WTC11 (cell line): ENCODE data around the gene CPT1A. TPM values are rescaled to one million over a fixed set of nuclear protein-coding genes. Genes with fewer than 3 reads are reported as not detected.
A peak's percentile ranks its signal among the peaks of the same experiment; 100 is the strongest.

Source experiments
- ATAC-seq: fragments of 200-7000 bp; cut with Tn5 transposase; 2 replicates; pipeline ENCODE4 v1.10.0; 2021; ENCODE audit warnings: mild to moderate bottlenecking, moderate library complexity
- CTCF ChIA-PET: fragments of 300-600 bp; sonication (Branson Sonifier 250); formaldehyde crosslinking; loops from one replicate; lab custom pipeline; 2021; ENCODE audit warnings: antibody characterized with exemption; lab: Charles Lee
- POLR2A ChIA-PET: fragments of 350-600 bp; sonication (Branson Sonifier 250); formaldehyde crosslinking; loops from one replicate; lab custom pipeline; 2021; ENCODE audit warnings: antibody characterized with exemption; lab: Charles Lee
- DNase-seq: peaks from one replicate; pipeline ENCODE4 v3.0.0; 2021; ENCODE audit warnings: low spot score
- H3K27ac Mint-ChIP-seq: 2 replicates; pipeline ENCODE4 v1.8.0; 2021; ENCODE audit warnings: mixed read lengths
- H3K27me3 Mint-ChIP-seq: 2 replicates; pipeline ENCODE4 v1.8.0; 2021; ENCODE audit warnings: low read depth, mild to moderate bottlenecking, moderate library complexity, mixed read lengths
- H3K36me3 Mint-ChIP-seq: 2 replicates; pipeline ENCODE4 v1.8.0; 2021; ENCODE audit warnings: mixed read lengths
- H3K4me1 Mint-ChIP-seq: 2 replicates; pipeline ENCODE4 v1.8.0; 2022; ENCODE audit warnings: mixed read lengths
- H3K4me3 Mint-ChIP-seq: 2 replicates; pipeline ENCODE4 v1.8.0; 2021; ENCODE audit warnings: mild to moderate bottlenecking, moderate library complexity, mixed read lengths
- H3K9me3 Mint-ChIP-seq: 2 replicates; pipeline ENCODE4 v1.8.0; 2021; ENCODE audit warnings: mixed read lengths
- E2F5 ChIP-seq: sonication (generic); formaldehyde crosslinking; IDR thresholded peaks from 2 replicates; pipeline ENCODE4 v1.8.1; 2022; ENCODE audit warnings: mild to moderate bottlenecking, moderate library complexity, missing genetic modification reagents
- FOXJ3 ChIP-seq: sonication (generic); formaldehyde crosslinking; IDR thresholded peaks from 2 replicates; pipeline ENCODE4 v1.9.0; 2021; ENCODE audit warnings: missing genetic modification reagents, mild to moderate bottlenecking, borderline replicate concordance
- GTF2I ChIP-seq: fragments of 250-450 bp; sonication (Bioruptor Pico); conservative IDR thresholded peaks from 2 replicates; pipeline ENCODE4 v1.4.0; 2021; ENCODE audit warnings: mild to moderate bottlenecking
- JAZF1 ChIP-seq: fragments of 250-450 bp; sonication (Bioruptor Pico); IDR thresholded peaks from 2 replicates; pipeline ENCODE4 v1.9.0; 2021; ENCODE audit warnings: moderate library complexity, mild to moderate bottlenecking, inconsistent platforms
- MXD4 ChIP-seq: fragments of 250-450 bp; sonication (Bioruptor Pico); IDR thresholded peaks from 2 replicates; pipeline ENCODE4 v1.8.0; 2021; ENCODE audit warnings: mild to moderate bottlenecking, moderate library complexity, borderline replicate concordance
- NR2C2 ChIP-seq: sonication (generic); formaldehyde crosslinking; IDR thresholded peaks from 2 replicates; pipeline ENCODE4 v1.8.0; 2022; ENCODE audit warnings: mild to moderate bottlenecking, missing genetic modification reagents
- SP1 ChIP-seq: sonication (generic); formaldehyde crosslinking; conservative IDR thresholded peaks from 2 replicates; pipeline ENCODE4 v1.8.1; 2022; ENCODE audit warnings: missing genetic modification reagents
- STAT6 ChIP-seq: sonication (generic); formaldehyde crosslinking; conservative IDR thresholded peaks from 2 replicates; pipeline ENCODE4 v1.8.1; 2023; ENCODE audit warnings: mild to moderate bottlenecking, low read depth, missing genetic modification reagents, moderate library complexity
- TCF7 ChIP-seq: sonication (generic); formaldehyde crosslinking; IDR thresholded peaks from 2 replicates; pipeline ENCODE4 v1.8.0; 2022; ENCODE audit warnings: mild to moderate bottlenecking, low read depth, missing genetic modification reagents, moderate library complexity
- ZNF219 ChIP-seq: sonication (generic); formaldehyde crosslinking; IDR thresholded peaks from 2 replicates; pipeline ENCODE4 v1.8.0; 2023; ENCODE audit warnings: missing genetic modification reagents, mild to moderate bottlenecking, borderline replicate concordance
- ZNF425 ChIP-seq: fragments of 250-450 bp; sonication (Bioruptor Pico); conservative IDR thresholded peaks from 2 replicates; pipeline ENCODE4 v1.9.0; 2021; ENCODE audit warnings: mild to moderate bottlenecking
- total RNA-seq: library from RNA; stranded (reverse); gene quantifications from 3 replicates; pipeline ENCODE4 v1.2.3, GENCODE V29; 2021
- TF ChIP-seq, protein P1 (sequence below): sonication (generic); formaldehyde crosslinking; IDR thresholded peaks from 2 replicates; pipeline ENCODE4 v1.8.1; 2023; ENCODE audit warnings: mild to moderate bottlenecking, missing genetic modification reagents, borderline replicate concordance
- TF ChIP-seq, protein P2 (sequence below): sonication (generic); formaldehyde crosslinking; IDR thresholded peaks from 2 replicates; pipeline ENCODE4 v1.8.1; 2023; ENCODE audit warnings: mild to moderate bottlenecking, missing genetic modification reagents, moderate library complexity
- TF ChIP-seq, protein P3 (sequence below): sonication (generic); formaldehyde crosslinking; IDR thresholded peaks from 2 replicates; pipeline ENCODE4 v1.8.0; 2022; ENCODE audit warnings: mild to moderate bottlenecking, missing genetic modification reagents
- TF ChIP-seq, protein P4 (sequence below): fragments of 250-450 bp; sonication (Bioruptor Pico); IDR thresholded peaks from 2 replicates; pipeline ENCODE4 v1.9.0; 2021; ENCODE audit warnings: mild to moderate bottlenecking

The CPT1A gene
- total RNA-seq, 1 experiment from 2014 or later, result 28.1 TPM

- TF ChIP-seq, protein P1, sequence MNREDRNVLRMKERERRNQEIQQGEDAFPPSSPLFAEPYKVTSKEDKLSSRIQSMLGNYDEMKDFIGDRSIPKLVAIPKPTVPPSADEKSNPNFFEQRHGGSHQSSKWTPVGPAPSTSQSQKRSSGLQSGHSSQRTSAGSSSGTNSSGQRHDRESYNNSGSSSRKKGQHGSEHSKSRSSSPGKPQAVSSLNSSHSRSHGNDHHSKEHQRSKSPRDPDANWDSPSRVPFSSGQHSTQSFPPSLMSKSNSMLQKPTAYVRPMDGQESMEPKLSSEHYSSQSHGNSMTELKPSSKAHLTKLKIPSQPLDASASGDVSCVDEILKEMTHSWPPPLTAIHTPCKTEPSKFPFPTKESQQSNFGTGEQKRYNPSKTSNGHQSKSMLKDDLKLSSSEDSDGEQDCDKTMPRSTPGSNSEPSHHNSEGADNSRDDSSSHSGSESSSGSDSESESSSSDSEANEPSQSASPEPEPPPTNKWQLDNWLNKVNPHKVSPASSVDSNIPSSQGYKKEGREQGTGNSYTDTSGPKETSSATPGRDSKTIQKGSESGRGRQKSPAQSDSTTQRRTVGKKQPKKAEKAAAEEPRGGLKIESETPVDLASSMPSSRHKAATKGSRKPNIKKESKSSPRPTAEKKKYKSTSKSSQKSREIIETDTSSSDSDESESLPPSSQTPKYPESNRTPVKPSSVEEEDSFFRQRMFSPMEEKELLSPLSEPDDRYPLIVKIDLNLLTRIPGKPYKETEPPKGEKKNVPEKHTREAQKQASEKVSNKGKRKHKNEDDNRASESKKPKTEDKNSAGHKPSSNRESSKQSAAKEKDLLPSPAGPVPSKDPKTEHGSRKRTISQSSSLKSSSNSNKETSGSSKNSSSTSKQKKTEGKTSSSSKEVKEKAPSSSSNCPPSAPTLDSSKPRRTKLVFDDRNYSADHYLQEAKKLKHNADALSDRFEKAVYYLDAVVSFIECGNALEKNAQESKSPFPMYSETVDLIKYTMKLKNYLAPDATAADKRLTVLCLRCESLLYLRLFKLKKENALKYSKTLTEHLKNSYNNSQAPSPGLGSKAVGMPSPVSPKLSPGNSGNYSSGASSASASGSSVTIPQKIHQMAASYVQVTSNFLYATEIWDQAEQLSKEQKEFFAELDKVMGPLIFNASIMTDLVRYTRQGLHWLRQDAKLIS, result no peak
- TF ChIP-seq TCF7 (CRISPR knock-in tag) (no peak), MXD4 (no peak), SP1 (CRISPR knock-in tag) (no peak), E2F5 (CRISPR knock-in tag) (no peak)
- TF ChIP-seq, all 79 proteins: peak for 0
Observed at GRCh38 chr11:68775951-68776388, 65.7 kb downstream of the CPT1A start (continued).

GRCh38 chr11:68774194-68774585, 67.5 kb downstream of the CPT1A start:
- CTCF ChIA-PET, result interaction anchor here (0.9 kb wide), 1 partner anchor 24 kb away, joined by 6 read pairs; no protein-coding TSS in a partner anchor
- POLR2A ChIA-PET, result no interaction called here
- TF ChIP-seq, protein P2, sequence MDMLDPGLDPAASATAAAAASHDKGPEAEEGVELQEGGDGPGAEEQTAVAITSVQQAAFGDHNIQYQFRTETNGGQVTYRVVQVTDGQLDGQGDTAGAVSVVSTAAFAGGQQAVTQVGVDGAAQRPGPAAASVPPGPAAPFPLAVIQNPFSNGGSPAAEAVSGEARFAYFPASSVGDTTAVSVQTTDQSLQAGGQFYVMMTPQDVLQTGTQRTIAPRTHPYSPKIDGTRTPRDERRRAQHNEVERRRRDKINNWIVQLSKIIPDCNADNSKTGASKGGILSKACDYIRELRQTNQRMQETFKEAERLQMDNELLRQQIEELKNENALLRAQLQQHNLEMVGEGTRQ (CRISPR knock-in tag), result no peak
- TF ChIP-seq, all 79 proteins: peak for 0
- Mint-ChIP-seq H3K27me3 (no peaks in the 10 kb centered on the region), H3K4me3 (no peak overlapping the region), H3K4me1 (no peaks in the 10 kb centered on the region), H3K27ac (no peak overlapping the region; the same call in 1 of the 2 replicates), H3K36me3 (peaks cover 29% of the 10 kb centered on the region), H3K9me3 (no peaks in the 10 kb centered on the region)
- DNase-seq (no peak), ATAC-seq (no peak)

DNA sequence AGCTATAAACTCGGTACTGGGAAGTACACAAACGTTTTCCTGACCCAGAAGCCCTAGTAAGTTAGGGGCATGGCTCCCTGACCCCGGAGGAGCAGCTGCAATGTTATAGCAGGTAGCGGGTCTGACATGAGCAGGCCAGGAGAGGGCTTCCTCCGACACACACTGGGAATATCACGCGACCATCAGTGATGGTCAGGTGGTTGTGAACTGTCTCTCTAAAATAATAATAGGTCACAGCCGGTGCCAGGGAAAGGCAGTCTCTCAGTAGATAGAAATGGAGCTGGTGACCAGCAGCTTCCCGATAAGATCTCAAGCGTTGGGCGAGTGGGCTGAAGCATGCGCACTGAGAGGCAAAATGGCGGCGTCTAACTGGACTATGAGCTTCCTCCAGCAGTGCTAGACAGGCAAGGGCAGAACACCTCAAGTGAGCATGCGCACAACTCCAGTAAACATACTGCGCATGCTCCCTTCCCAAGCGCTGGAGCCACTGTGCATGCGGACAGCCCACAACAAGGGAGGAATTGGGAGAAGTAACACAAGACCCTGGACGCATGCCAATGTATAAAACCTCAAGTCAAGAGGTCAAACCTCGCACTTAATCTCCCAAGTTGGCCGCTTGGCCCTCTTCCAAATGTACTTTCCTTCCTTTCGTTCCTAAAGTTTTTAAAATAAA, 68.1 kb downstream of the CPT1A start:
- ChIA-PET POLR2A (no interaction called here), CTCF (interaction anchor here (1.4 kb wide), 1 partner anchor 24 kb away, joined by 8 read pairs; no protein-coding TSS in a partner anchor)
- Mint-ChIP-seq H3K36me3 (peaks cover 30% of the 10 kb centered on the region), H3K27ac (peak overlapping the region; percentile 70), H3K4me1 (no peaks in the 10 kb centered on the region), H3K4me3 (no peak overlapping the region), H3K9me3 (no peaks in the 10 kb centered on the region), H3K27me3 (no peaks in the 10 kb centered on the region)
- DNase-seq (no peak), ATAC-seq (no peak)
- TF ChIP-seq TCF7 (CRISPR knock-in tag) (no peak), SP1 (CRISPR knock-in tag) (no peak), FOXJ3 (CRISPR knock-in tag) (no peak), ZNF219 (CRISPR knock-in tag) (no peak), ZNF425 (CRISPR knock-in tag) (no peak), NR2C2 (CRISPR knock-in tag) (no peak), GTF2I (CRISPR knock-in tag) (no peak), JAZF1 (CRISPR knock-in tag) (no peak), STAT6 (CRISPR knock-in tag) (no peak)
- TF ChIP-seq, protein P3, sequence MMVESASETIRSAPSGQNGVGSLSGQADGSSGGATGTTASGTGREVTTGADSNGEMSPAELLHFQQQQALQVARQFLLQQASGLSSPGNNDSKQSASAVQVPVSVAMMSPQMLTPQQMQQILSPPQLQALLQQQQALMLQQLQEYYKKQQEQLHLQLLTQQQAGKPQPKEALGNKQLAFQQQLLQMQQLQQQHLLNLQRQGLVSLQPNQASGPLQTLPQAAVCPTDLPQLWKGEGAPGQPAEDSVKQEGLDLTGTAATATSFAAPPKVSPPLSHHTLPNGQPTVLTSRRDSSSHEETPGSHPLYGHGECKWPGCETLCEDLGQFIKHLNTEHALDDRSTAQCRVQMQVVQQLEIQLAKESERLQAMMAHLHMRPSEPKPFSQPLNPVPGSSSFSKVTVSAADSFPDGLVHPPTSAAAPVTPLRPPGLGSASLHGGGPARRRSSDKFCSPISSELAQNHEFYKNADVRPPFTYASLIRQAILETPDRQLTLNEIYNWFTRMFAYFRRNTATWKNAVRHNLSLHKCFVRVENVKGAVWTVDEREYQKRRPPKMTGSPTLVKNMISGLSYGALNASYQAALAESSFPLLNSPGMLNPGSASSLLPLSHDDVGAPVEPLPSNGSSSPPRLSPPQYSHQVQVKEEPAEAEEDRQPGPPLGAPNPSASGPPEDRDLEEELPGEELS (CRISPR knock-in tag), result no peak
- TF ChIP-seq, protein P4, sequence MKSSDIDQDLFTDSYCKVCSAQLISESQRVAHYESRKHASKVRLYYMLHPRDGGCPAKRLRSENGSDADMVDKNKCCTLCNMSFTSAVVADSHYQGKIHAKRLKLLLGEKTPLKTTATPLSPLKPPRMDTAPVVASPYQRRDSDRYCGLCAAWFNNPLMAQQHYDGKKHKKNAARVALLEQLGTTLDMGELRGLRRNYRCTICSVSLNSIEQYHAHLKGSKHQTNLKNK (CRISPR knock-in tag), result no peak
